SIG-M5 treated with dmso at 0.1 percent for 504 hours (cell line): ENCODE measurements around the gene PTGS2.
"Not testable (repeated sequence)": the region's sequence is repeated elsewhere in the genome, so short reads cannot be mapped to it uniquely, and the experiment has no call there.

Experiments used
- DNase-seq: peaks from one replicate; lab custom pipeline; 2025; ENCODE audit not compliant: unreplicated experiment; lab: John Stamatoyannopoulos, UW

The PTGS2 gene

DNA sequence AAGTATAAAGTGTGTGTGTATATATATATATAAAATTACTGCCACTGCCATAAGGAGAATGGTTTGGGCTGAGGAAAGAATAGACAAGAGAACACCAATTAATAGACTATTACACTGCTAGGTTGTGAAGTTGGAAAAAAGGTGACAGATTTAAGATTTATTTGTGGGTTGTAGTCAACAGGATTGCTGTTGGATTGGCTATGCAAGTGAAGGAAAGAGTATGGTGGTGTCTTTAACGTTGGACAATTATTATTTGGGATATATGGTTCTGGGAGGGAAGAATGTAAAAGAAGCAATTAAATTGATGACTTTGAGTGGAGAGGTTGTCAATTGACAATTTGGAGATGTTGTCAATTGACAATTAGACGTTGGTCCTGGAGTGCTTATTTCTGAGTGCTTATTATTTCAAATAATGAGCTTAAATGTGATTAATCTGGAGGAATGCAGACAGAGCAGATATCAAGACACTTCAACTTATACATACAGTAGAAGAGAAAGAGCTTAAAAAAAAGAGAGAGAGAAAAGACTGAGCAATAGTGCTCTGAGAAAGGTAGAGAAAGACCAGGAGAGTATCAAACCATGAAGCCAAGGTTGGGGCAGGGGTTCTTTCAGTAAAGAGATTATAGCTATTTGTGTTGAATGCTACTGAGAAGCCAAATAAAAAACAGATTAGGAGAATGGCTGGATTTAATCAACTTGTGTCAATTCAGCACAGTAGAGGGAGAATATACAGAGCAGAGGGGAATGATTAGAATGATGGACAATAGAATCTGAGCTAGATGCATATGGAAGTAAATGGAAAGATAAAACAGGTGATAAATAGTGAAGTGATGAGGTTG lies 9.7 kb downstream of the PTGS2 start:
- no peak for DNase-seq

- DNase-seq = not testable (repeated sequence)
Observed at GRCh38 chr1:186669784-186670183, 10.4 kb downstream of the PTGS2 start.

DNA sequence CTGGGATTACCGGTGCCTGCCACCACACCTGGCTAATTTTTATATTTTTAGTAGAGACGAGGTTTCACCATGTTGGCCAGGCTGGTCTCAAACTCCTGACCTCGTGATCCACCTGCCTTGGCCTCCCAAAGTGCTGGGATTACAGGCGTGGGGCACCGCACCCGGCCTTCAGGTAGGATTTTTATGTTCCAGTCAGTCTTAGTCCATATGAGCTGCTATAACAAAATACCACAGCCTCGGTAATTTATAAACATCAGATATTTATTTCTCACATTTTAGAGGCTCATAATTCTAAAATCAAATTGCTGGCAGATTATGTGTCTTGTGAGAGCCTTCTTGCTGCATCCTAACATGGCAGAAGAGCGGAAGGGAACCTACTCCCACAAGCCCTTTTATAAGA lies 16.0 kb downstream of the PTGS2 start:
- not testable (repeated sequence) for DNase-seq

DNA sequence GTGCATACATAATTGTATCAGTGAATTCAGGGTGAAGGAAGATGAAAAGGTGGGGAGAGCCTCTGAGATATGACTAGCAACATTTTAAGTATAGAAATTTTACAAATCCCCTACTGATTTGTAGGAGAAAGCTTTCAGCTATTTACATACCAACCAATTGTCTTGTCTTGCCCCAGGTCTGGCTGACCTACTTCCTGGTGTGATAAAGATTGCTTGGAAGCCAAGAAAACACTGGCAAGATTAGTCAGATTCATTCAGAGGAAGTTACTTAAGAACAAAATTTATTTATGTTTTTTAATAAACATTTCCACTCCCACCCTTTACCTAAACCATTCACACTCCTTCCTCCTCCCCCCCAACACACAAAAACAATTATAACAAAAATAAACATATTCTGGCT lies 17.5 kb downstream of the PTGS2 start:
- DNase-seq = no peak

DNA sequence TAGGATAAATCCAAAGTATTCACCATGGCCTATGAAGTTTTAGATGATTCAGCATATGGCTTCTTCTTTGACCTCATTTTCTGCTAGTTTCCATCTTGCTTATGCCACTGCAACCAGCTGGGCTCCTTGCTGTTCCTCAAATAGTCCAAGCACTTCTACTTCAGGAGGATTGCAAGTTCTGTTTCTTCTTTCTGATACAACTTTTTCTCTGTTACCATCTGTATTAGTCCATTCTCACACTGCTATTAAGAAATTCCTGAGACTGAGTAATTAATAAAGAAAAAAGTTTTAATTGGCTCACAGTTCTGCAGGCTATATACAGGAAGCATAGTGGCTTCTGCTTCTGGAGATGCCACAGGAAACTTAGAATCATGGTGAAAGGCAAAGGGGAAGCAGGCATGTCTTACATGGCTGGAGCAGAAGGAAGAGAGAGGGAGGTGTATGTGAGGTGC lies 20.3 kb downstream of the PTGS2 start:
- DNase-seq = peak; percentile 40

DNA sequence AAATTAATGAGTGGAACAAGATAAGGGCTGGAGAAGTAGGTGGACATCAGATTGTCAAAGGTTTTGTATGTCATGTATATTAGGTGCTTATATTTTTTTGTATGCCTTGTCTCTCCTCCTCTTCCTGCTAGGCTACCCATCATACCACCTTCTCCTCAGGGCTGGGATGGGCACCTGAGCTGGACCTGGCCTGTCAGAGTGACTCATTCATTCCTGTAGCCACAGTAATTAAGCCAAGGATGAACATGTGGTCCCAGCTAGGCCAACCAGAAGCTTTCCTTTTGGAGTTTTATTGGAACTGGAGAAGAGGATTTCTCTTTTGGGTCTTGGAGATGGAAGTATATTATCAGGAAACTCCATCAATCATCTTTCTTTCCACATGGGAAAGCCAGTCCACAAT lies 21.2 kb downstream of the PTGS2 start:
- no peak for DNase-seq

- no peak for DNase-seq
Observed at GRCh38 chr1:186657481-186657880, 22.7 kb downstream of the PTGS2 start.

DNA sequence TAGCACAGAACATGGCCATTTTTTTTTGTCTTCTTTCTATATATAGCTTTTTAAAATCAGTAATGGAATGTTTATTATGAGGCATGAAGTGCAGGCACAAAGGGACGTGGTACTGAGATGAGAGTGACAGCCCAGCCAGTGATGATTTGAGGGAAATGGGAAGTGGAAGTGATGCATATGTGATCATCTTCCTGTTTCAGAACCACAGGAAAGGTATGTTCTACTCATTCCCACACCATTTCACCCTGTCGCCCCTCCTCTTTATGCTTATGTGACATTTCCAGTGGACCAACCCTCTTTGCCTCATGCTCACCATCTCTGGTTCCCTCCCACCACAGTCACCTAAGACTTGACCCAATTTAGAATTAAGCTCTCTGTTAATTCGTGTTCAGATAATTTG lies 24.3 kb downstream of the PTGS2 start:
- peak; percentile 44 for DNase-seq

DNA sequence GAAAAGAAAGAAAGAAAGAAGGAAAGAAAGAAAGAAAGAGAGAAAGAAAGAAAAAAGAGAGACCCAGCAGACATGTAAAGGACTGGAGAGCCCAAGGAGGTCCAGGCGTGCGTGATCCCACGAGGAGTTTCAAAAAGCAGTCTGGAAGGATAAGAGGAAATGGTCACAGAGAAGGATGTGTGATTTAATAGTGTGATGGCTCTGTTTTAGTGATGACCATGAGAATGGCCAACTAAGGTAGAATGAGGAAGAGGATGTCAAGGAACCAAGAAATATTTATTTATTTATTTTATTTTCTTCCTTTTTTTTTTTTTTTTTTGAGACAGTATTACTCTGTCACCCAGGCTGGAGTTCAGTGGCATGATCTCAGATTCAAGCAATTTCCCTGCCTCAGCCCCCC lies 25.5 kb downstream of the PTGS2 start:
- no peak for DNase-seq

- DNase-seq = peak; percentile 68
Observed at GRCh38 chr1:186653312-186653711, 26.9 kb downstream of the PTGS2 start.

GRCh38 chr1:186648613-186649012 lies 31.6 kb downstream of the PTGS2 start:
- DNase-seq = no peak

GRCh38 chr1:186647985-186648384 lies 32.2 kb downstream of the PTGS2 start:
- not testable (repeated sequence) for DNase-seq

DNA sequence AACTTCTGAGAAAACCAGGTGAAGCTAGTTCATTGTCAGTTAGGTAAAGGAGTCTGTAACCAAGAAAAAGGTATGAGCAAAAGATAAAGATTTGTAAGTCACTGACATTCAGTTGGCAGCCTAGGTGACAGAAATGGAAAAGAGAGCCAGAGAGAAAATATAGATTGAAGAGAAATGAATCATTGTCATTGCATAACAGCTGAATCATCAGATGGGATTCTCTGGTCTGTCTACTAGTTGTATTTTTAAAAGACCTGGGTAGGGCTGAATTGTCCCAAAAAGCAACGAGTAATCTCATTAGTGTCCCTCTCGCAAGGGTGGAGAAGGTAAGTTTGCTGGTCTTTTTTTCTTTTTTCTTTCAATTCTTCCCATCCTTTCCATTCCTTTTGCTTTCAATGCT lies 36.6 kb downstream of the PTGS2 start:
- peak; percentile 73 for DNase-seq

GRCh38 chr1:186637567-186637966 lies 42.7 kb downstream of the PTGS2 start:
- DNase-seq = not testable (repeated sequence)

- DNase-seq = no peak
Observed at GRCh38 chr1:186636786-186637185, 43.4 kb downstream of the PTGS2 start.

DNA sequence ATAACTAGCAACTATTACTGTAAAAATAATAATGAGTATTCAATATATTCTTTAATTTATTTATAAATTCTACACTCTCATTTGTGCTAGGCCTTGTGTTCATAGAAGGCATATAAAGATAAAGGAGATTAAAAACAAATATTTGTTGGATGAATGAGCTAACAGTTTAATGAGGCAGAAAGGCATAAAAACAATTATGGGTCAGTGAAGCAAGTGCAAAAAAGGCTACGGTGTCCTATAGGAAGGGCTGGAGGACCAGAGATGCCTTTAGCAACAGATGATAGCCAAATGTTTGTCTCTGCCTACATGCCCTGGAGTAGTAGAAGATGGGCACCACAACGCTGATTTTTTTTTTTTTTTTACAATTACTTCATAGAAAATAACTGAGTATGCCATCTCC lies 45.7 kb downstream of the PTGS2 start:
- no peak for DNase-seq

- peak; percentile 39 for DNase-seq
Observed at GRCh38 chr1:186633116-186633515, 47.1 kb downstream of the PTGS2 start.

- no peak for DNase-seq
Observed at GRCh38 chr1:186629341-186629740, 50.9 kb downstream of the PTGS2 start.

DNA sequence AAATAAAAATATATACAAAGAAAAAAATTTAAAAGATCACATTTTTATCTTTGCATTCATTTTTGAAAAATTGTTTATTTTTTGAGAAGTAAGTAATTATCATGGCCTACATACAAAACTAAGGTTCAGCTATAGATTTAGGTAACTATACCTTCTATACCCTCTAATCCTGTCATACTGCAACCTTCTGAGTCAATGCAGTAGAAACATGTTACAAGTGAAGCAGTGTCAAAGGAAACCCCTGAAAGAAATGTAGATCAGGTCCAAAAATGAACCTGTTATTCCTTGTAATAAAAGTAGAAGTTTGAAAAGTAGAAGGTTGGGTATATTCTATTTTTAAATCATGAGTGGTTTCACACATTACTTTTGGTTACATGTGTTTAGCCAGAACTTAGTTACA lies 51.3 kb downstream of the PTGS2 start:
- no peak for DNase-seq

GRCh38 chr1:186627019-186627418 lies 53.2 kb downstream of the PTGS2 start:
- DNase-seq = no peak

DNA sequence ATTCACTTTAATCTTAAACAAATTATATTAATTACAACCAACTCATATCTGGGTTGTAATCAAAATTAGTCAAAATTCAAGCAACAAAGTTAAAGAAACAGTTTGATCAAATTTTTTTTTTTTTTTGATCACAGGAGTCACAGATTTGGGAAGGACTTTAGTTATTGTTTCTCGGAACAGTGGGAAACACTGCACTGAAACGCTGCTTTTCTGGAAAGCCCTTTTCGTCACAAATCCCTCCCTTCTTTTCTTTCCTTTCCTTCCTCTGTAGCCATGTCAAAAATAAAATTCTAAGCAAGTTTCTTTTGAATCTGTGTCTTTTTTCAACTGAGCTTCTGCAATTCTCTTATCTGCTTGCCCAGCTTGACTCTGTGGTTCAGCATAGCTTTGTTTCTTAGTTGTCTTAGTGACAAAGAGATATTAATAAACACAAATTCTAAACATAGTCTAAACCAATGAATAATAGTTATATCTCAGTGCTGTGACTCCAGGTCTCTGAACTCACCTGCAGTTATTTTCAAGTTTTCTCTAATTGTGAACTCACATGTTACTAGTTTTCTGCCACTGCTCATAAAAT lies 53.8 kb downstream of the PTGS2 start:
- DNase-seq = no peak

- peak; percentile 72 for DNase-seq
Observed at GRCh38 chr1:186623551-186623950, 56.7 kb downstream of the PTGS2 start.
